Activated naive CD8-positive, alpha-beta T cell treated with anti-CD3 and anti-CD28 coated beads, Interleukin-2, amount 10 ng/mL, durations not matched to agents 7 days and 5 days (primary cell): ENCODE data around the gene TNS3. TPM values are rescaled to one million over a fixed set of nuclear protein-coding genes. Genes with fewer than 3 reads are reported as not detected.

Source experiments
- ATAC-seq: fragments of 150-1000 bp; cut with Tn5 transposase; one replicate; pipeline ENCODE4 v1.10.0; 2021; ENCODE audit warnings: low read depth, moderate library complexity
- POLR2A ChIA-PET: fragments of 350-600 bp; sonication (Branson Sonifier 250); formaldehyde crosslinking; loops from one replicate; lab custom pipeline; 2021; ENCODE audit warnings: antibody characterized with exemption; lab: Charles Lee
- DNase-seq: peaks from one replicate; pipeline ENCODE4 v3.0.0; 2021
- H3K27ac Mint-ChIP-seq: one replicate; pipeline ENCODE4 v1.8.0; 2022; ENCODE audit warnings: mild to moderate bottlenecking, mixed read lengths
- H3K27me3 Mint-ChIP-seq: one replicate; pipeline ENCODE4 v1.8.0; 2022; ENCODE audit warnings: mild to moderate bottlenecking, moderate library complexity, mixed read lengths
- H3K36me3 Mint-ChIP-seq: one replicate; pipeline ENCODE4 v1.8.0; 2021; ENCODE audit warnings: mild to moderate bottlenecking, mixed read lengths
- H3K4me1 Mint-ChIP-seq: one replicate; pipeline ENCODE4 v1.8.0; 2021; ENCODE audit warnings: mixed read lengths
- H3K4me3 Mint-ChIP-seq: one replicate; pipeline ENCODE4 v1.8.0; 2022; ENCODE audit warnings: mild to moderate bottlenecking, moderate library complexity, mixed read lengths
- H3K9me3 Mint-ChIP-seq: one replicate; pipeline ENCODE4 v1.8.0; 2021; ENCODE audit warnings: mixed read lengths
- total RNA-seq, 2 experiments: library from RNA; stranded (reverse); gene quantifications; one replicate each; pipeline ENCODE4 v1.2.3, GENCODE V29; 2021

Gene TNS3
- total RNA-seq, 2 experiments from 2014 or later, result 1.1 to 2.0 TPM

DNA sequence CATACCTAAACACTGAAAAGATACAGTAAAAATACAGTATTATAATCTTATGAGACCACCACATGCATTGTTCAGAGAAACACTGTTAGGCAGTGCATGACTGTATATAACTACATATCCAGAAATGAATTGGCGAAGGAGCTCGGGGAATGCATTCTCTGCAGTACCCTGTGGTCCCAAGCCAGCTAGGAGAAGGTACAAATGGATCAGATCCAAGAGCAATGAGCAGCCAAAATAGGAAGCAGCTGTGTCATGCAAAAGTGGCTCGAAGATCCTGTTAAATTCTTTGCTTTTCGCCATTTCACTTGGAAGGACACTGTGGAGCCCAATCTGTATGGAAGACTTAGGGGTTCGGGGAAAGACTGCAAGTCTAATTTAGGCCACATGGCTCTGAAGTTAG, 334.8 kb downstream of the TNS3 start:
- POLR2A ChIA-PET, result no interaction called here
- H3K27ac Mint-ChIP-seq, result no peak overlapping the region
- H3K4me1 Mint-ChIP-seq, result no peaks in the 10 kb centered on the region
- ATAC-seq (no peak), DNase-seq (no peak)
- H3K27me3 Mint-ChIP-seq, result peaks cover 6% of the 10 kb centered on the region
- no peak overlapping the region for H3K4me3 Mint-ChIP-seq
- no peaks in the 10 kb centered on the region for H3K36me3 Mint-ChIP-seq
- no peaks in the 10 kb centered on the region for H3K9me3 Mint-ChIP-seq

DNA sequence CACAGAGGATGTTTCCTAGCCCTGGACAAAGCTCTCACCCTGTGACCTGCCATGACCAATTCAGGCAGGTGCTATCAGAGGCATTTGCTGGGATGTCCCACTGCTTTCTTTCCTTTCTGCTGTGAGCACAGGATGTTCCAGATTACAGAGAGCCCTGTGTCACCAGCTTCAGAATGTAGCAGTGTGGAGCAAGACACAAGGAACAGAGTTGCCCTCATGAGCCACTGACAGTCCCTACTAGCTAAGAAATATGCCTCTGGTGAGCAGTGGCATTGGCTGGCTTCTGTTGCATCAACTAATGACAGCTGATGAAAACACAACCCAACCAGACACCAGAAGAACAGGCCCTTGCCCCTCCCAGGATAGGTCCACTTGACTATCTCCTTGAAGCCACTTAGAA, 337.2 kb downstream of the TNS3 start:
- no peaks in the 10 kb centered on the region for H3K9me3 Mint-ChIP-seq
- POLR2A ChIA-PET, result no interaction called here

DNA sequence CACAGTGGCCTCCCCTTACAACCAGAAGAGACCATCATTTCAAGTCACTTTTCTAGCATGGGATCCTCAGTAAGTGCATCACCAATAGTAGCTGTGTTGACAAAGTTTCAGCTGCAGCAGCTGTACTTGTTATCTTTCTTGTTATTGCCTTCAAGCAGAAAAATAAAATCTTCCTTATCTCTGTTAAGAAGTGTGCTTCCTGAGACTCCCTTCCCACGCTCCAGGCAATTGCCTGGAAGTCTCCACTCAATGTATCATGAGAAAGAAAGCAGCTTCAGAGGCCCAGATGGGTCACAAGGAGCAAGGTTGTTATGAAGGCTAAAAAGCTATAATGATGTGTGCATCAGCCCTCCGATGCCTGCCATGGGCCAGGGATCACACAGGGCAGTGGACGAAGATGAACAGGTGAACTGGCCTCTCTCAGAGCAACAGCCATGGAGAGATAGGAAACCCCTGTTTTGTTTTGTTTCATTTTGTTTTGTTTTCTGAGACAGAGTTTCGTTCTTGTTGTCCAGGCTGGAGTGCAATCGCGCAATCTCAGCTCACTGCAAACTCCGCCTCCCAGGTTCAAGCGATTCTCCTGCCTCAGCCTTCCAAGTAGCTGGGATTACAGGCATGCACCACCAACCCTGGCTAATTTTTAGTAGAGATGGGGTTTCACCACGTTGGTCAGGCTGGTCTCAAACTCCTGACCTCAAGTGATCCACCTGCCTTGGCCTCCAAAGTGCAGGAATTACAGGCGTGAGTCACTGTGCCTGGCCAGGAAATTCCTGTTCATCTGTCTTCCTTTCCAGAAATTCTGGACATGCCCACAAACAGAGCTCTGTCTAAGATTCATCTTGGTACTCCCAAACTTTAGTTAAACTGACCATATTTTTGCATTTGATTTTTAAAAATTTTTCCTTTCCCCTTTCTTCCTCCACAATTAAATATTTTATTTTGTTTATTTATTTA, 340.5 kb downstream of the TNS3 start:
- H3K4me3 Mint-ChIP-seq, result no peak overlapping the region
- no peaks in the 10 kb centered on the region for H3K9me3 Mint-ChIP-seq
- H3K4me1 Mint-ChIP-seq, result no peaks in the 10 kb centered on the region
- DNase-seq (no peak), ATAC-seq (no peak)
- H3K36me3 Mint-ChIP-seq, result no peaks in the 10 kb centered on the region
- POLR2A ChIA-PET, result no interaction called here
- no peaks in the 10 kb centered on the region for H3K27me3 Mint-ChIP-seq
- no peak overlapping the region for H3K27ac Mint-ChIP-seq

More for the DNA sequence above, 337.2 kb downstream of the TNS3 start:
- Mint-ChIP-seq H3K4me1 (no peaks in the 10 kb centered on the region), H3K27me3 (no peaks in the 10 kb centered on the region), H3K36me3 (no peaks in the 10 kb centered on the region), H3K27ac (no peak overlapping the region), H3K4me3 (no peak overlapping the region)
- no peak for DNase-seq
- no peak for ATAC-seq

DNA sequence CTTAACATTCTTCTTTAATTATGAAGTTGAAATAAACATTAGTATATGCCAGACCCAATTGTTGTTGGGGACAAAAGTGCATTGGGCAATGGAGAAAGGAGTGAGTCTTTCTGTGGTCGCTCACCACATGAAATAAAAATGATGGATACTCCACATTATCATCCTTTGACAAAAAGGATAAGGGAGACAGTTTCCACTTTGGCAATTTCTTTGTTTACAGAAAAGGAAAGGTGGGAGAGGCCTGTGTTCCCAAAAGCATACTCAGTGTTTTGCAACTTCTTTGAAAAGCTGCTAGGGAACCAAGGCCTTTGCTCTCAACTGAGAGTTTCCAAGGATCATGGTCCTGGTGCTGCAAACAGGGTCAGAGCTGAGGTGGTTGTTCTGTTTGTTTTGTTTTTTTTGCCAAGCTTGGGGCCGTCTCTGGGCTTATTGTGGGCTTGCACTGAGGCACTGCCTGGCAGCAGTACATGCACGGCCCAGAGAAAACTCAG, 341.9 kb downstream of the TNS3 start:
- no peaks in the 10 kb centered on the region for H3K9me3 Mint-ChIP-seq
- no peaks in the 10 kb centered on the region for H3K36me3 Mint-ChIP-seq
- POLR2A ChIA-PET, result no interaction called here
- no peaks in the 10 kb centered on the region for H3K4me1 Mint-ChIP-seq
- H3K27me3 Mint-ChIP-seq, result no peaks in the 10 kb centered on the region
- DNase-seq (no peak), ATAC-seq (no peak)
- no peak overlapping the region for H3K27ac Mint-ChIP-seq
- no peak overlapping the region for H3K4me3 Mint-ChIP-seq

DNA sequence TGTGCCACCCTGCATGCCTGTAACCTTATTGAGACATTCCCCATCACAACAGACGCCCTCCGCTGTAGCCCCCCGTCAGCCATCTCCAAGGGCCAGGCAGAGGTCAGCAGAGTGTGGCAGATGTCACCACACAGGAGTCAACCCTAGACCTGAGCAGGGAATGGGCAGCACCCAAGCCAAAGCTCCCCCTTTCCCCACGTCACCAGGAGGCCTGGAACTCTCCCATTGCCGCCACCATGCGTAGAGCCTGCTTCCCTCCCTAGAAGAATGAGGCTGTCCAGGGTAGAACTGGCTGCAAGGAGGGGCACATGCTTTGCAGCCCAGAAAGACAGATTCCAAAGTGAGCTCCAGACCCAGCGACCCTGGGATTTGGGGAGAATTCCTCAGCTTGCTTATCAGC, 342.9 kb downstream of the TNS3 start:
- no peaks in the 10 kb centered on the region for H3K9me3 Mint-ChIP-seq
- POLR2A ChIA-PET, result no interaction called here
- DNase-seq, result no peak
- H3K36me3 Mint-ChIP-seq, result no peaks in the 10 kb centered on the region
- H3K27ac Mint-ChIP-seq, result no peak overlapping the region
- ATAC-seq, result no peak
- H3K27me3 Mint-ChIP-seq, result no peaks in the 10 kb centered on the region
- no peak overlapping the region for H3K4me3 Mint-ChIP-seq
- no peaks in the 10 kb centered on the region for H3K4me1 Mint-ChIP-seq

DNA sequence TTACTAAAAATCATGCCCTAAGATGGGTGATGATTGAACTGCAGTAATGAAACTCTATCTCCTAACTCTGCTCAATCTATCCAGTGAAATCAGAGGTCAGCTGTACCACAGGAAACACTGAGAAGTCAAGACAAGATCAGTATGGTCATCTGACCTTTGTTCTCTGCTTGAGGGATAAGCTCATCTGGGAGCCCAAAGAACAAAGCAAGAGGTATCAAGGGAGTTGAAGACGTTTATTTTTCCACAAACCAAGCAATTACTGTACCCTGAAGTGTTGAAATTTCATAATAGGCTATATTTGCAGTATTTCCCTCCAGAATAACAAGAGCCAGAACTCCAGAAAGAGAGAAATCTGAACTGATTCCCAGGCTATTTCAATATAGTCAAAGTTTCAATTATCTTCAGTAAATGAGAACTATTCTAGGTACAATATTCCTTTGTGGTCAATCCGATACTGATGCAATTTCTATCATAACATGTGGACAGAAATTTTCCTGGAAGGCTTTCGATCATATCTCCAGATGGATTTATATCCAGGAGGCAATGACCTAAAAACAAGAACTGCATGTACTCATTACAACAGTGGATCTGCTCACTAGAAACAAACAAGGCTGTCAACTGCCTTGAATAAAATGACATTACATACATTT, 345.3 kb downstream of the TNS3 start:
- DNase-seq (no peak), ATAC-seq (no peak)
- Mint-ChIP-seq H3K9me3 (no peaks in the 10 kb centered on the region), H3K27me3 (no peaks in the 10 kb centered on the region), H3K4me1 (no peaks in the 10 kb centered on the region), H3K36me3 (no peaks in the 10 kb centered on the region), H3K4me3 (no peak overlapping the region), H3K27ac (no peak overlapping the region)
- POLR2A ChIA-PET, result no interaction called here

DNA sequence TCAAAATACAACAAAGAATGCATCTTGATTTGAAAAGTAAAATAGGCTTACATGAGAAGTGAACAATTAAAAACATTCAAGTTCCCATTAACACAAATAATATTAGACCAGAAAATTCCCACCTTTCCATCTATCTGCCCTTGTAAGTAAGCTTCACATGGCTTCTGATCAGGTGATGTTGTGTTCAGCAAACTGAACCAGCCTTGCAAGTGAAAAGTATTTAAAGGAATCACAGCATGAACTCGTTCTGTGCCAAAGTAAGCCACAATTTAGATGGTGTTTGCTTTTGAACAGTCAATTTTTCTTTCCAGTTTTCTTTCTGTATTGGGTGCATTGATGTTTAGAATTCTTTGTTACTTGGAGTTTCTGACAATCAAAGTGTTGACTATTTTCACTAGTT, 347.9 kb downstream of the TNS3 start:
- Mint-ChIP-seq H3K27me3 (peaks cover 5% of the 10 kb centered on the region), H3K27ac (no peak overlapping the region), H3K9me3 (no peaks in the 10 kb centered on the region), H3K36me3 (no peaks in the 10 kb centered on the region), H3K4me3 (no peak overlapping the region), H3K4me1 (no peaks in the 10 kb centered on the region)
- POLR2A ChIA-PET, result no interaction called here
- ATAC-seq (no peak), DNase-seq (no peak)

DNA sequence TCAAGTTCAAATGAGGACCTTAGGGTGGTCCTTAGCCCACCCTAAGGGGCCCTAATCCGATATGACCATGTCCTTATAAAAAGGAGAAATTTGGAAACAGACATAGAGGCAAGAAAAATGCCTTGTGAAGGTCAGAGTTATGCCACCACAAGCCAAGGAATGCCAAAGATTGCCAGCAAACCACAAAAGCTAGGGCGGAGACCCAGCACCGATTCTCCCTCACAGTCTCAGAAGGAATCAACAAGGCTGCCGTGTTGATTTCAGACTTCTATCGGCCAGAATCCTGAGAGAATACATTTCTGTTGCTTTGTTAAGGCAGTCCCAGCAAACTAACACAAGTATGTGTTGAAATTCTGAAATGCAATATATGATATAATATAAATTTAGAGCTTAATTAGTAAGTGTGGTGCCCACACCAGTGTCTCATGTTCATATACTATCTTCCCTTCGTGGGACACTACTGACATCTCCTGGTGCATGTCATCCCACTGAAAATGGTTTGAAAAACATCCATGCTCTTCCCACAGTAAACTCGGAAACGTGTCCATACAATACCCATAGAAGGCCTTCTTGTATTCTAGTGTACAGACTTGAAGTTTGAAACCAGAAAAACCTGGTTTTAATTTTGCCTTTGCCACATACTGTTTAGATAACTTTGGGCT, 349.0 kb downstream of the TNS3 start:
- POLR2A ChIA-PET, result no interaction called here

DNA sequence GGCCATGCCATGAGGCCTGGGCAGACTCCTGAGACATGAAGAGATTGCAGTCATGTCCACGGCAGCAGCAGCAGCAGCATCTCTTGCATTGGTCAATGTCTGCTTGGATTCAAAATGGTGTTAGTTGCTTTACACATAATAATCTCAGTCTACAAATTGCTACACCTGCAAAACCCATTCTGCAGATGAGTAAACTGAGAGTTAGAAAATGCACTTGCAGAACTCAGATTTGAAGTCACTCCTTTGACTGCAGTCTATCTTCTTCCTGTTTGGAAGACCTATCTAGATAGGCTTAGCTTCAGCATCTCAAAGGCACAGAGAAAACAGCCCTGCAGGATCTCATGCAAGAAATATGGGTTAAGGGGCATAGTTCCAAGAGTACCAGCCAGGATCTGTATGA, 350.3 kb downstream of the TNS3 start:
- no peak for ATAC-seq
- Mint-ChIP-seq H3K36me3 (no peaks in the 10 kb centered on the region), H3K27me3 (peaks cover 5% of the 10 kb centered on the region)

More for the DNA sequence above, 349.0 kb downstream of the TNS3 start:
- H3K4me1 Mint-ChIP-seq, result no peaks in the 10 kb centered on the region
- peaks cover 5% of the 10 kb centered on the region for H3K27me3 Mint-ChIP-seq
- no peak overlapping the region for H3K27ac Mint-ChIP-seq
- ATAC-seq (no peak), DNase-seq (no peak)
- H3K36me3 Mint-ChIP-seq, result no peaks in the 10 kb centered on the region
- no peak overlapping the region for H3K4me3 Mint-ChIP-seq
- no peaks in the 10 kb centered on the region for H3K9me3 Mint-ChIP-seq

DNA sequence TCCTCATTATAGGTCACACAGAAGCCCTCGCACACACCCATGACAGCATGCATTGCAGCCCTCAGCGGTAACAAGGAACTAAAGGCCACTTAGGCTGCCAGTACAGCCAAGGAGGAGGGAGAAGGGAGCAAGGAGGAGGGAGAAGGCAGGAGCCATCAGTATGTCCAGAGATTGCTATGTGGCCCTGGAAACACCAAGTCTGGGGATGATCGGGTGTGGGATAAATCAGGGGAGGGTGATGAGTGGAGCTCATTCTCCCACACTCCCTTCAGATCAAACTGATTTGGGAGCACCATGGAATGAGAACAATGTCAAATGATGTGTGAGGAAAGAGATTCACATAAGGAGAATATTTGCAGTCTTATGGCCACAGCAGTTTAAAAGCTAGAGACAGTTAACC, 350.9 kb downstream of the TNS3 start:
- no peak overlapping the region for H3K4me3 Mint-ChIP-seq
- DNase-seq, result no peak
- peaks cover 5% of the 10 kb centered on the region for H3K27me3 Mint-ChIP-seq
- POLR2A ChIA-PET, result no interaction called here
- no peaks in the 10 kb centered on the region for H3K9me3 Mint-ChIP-seq
- peaks cover under 1% of the 10 kb centered on the region for H3K4me1 Mint-ChIP-seq
- no peaks in the 10 kb centered on the region for H3K36me3 Mint-ChIP-seq
- H3K27ac Mint-ChIP-seq, result no peak overlapping the region
- ATAC-seq, result no peak

More for the DNA sequence above, 350.3 kb downstream of the TNS3 start:
- no peak overlapping the region for H3K4me3 Mint-ChIP-seq
- no peak overlapping the region for H3K27ac Mint-ChIP-seq
- DNase-seq, result no peak
- POLR2A ChIA-PET, result no interaction called here
- H3K4me1 Mint-ChIP-seq, result no peaks in the 10 kb centered on the region
- no peaks in the 10 kb centered on the region for H3K9me3 Mint-ChIP-seq

DNA sequence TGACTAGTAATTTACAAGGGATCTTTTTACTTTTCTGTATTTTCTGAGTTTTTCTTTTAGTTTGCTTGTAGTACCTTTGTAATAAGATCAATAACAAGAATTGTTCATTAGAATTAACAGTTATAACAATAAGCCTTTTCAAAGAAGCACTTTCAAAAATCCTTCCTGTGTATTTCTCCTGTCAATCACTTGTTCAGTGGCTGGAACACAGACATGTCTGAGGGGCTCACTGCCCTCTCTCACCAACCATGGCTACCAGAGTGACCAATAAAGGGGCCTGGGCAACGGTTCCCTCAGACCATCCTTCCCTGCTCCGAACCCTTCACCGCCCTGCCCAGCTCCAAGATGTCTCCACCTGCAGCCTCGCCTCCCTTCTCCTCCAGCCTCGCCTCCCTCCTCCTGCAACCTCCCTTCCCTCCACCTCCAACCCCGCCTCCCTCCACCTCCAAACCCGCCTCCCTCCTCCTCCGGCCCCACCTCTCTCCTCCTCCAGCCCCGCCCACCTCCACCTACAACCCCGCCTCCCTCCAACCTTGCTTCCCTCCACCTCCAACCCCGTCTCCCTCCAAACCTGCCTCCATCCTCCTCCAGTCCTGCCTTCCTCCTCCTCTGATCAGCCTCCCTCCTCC, 353.4 kb downstream of the TNS3 start:
- Mint-ChIP-seq H3K4me3 (no peak overlapping the region), H3K9me3 (no peaks in the 10 kb centered on the region), H3K27ac (no peak overlapping the region), H3K36me3 (no peaks in the 10 kb centered on the region), H3K4me1 (peaks cover 5% of the 10 kb centered on the region), H3K27me3 (peaks cover 10% of the 10 kb centered on the region)
- POLR2A ChIA-PET, result no interaction called here
- ATAC-seq (no peak), DNase-seq (no peak)

DNA sequence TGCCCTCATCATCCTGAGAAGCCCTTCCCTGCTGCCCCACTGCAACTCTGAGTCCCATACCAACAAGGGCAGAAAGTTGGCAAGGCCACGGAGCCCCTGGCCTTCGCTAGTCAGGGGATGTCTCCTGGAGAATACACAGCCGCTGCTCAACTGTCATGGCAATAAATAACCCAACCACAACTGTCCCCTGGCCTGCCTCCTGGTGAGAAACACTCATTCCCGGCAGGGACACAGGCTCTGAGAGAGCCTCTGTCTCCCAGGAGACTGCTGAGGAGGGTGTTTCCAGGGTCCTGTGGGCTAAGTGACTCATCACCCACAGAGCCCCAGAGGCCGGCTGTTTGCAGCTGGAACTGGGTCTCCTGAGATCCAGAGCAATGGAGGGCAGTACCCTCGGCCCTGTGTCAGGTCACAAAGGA, 354.1 kb downstream of the TNS3 start:
- Mint-ChIP-seq H3K9me3 (no peaks in the 10 kb centered on the region), H3K4me1 (peaks cover 5% of the 10 kb centered on the region), H3K36me3 (no peaks in the 10 kb centered on the region), H3K4me3 (no peak overlapping the region), H3K27me3 (peaks cover 10% of the 10 kb centered on the region), H3K27ac (no peak overlapping the region)
- ATAC-seq (no peak), DNase-seq (no peak)
- POLR2A ChIA-PET, result no interaction called here

DNA sequence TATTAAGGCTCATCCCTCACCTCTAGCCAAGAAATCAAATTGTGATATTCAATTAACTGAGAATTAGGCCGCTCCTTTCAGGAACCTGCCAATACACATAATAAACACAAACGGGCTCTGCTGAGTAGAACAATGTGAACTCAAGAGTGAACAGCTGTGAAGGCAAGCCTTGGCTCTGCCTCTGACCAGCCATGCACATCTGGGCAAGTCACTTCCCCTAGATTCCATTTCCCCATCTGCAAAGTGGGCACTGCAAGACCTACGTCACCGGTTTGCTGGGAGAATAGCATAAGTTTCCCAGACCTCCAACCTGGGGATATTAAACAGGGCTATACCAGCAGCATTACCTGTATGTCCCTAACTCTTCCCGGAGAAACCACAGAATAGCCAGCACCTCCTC, 355.2 kb downstream of the TNS3 start:
- no peak overlapping the region for H3K27ac Mint-ChIP-seq
- no peaks in the 10 kb centered on the region for H3K9me3 Mint-ChIP-seq
- POLR2A ChIA-PET, result no interaction called here
- H3K4me3 Mint-ChIP-seq, result no peak overlapping the region
- peaks cover 15% of the 10 kb centered on the region for H3K27me3 Mint-ChIP-seq
- ATAC-seq (no peak), DNase-seq (no peak)
- no peaks in the 10 kb centered on the region for H3K36me3 Mint-ChIP-seq
- H3K4me1 Mint-ChIP-seq, result peaks cover 5% of the 10 kb centered on the region
